GM10266 (cell line): Measurements from ENCODE around the gene ABLIM3.

Experiments
- DNase-seq: peaks from one replicate; pipeline ENCODE4 v3.0.0; 2012; ENCODE audit errors: extremely low spot score
- TF ChIP-seq, protein P1 (sequence below): IDR thresholded peaks from 2 replicates; pipeline ENCODE4 v1.5.1; 2012; ENCODE audit warnings: mild to moderate bottlenecking, low read depth; ENCODE audit not compliant: control insufficient read depth, insufficient read depth; ENCODE audit errors: missing control alignments

ABLIM3 gene

DNA sequence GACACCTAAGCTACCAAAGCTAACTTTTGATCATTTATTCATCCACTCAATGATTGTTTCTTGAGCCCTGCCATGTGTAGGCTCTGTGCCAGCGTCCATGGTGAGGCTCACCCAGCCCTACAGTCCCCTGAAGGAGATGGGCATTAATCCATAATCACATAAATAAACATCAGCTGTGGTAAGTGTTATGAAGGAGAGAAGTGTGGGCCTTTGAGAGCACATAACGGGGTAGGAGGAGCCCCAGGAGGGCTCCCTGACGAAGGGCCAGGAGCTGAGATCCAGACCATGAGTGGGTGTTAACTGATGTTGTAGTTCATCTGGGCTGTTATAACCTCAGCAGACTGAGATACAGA lies 76.5 kb downstream of the ABLIM3 start:
- no peak for DNase-seq
- TF ChIP-seq, protein P1, sequence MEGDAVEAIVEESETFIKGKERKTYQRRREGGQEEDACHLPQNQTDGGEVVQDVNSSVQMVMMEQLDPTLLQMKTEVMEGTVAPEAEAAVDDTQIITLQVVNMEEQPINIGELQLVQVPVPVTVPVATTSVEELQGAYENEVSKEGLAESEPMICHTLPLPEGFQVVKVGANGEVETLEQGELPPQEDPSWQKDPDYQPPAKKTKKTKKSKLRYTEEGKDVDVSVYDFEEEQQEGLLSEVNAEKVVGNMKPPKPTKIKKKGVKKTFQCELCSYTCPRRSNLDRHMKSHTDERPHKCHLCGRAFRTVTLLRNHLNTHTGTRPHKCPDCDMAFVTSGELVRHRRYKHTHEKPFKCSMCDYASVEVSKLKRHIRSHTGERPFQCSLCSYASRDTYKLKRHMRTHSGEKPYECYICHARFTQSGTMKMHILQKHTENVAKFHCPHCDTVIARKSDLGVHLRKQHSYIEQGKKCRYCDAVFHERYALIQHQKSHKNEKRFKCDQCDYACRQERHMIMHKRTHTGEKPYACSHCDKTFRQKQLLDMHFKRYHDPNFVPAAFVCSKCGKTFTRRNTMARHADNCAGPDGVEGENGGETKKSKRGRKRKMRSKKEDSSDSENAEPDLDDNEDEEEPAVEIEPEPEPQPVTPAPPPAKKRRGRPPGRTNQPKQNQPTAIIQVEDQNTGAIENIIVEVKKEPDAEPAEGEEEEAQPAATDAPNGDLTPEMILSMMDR: no peak

DNA sequence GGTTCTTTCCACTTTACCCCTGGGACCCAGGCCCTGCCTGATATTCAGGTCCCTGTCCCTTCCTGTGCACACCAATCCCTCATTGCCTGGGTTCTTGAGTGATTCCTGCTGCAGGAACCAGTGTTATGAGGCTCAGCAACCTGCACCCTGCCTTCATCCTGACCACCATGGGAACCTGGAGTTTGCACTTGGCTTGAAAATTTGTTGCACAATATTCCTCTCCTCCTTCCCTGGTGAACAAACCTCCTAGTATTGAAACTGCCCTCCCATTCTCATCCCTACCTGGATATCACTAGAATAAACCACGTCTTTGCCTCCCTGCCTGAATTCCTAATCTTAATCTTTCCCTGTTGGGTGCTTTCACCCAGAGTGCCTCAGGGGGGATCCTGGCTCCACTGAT lies 78.3 kb downstream of the ABLIM3 start:
- TF ChIP-seq, protein P1: no peak
- DNase-seq: no peak

DNA sequence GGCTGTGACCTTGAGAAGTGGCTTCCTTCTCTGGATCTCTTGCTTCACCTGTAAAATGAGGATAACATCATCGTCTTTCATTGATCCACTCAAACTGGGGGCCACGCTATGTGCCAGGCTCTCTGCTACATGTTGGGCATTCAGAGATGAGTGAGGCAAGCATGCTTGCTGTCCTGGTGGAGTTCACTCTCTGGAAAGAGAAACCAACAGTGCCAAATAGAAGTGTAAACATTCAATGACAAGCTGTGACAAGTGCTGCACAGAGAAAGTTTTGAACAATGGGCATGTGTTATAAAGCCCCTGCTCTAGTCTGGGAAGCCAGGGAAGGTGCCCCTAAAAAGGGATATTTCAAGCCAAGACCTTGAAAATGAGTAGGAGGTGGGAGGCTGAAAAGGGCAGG lies 79.5 kb downstream of the ABLIM3 start:
- DNase-seq: no peak

DNA sequence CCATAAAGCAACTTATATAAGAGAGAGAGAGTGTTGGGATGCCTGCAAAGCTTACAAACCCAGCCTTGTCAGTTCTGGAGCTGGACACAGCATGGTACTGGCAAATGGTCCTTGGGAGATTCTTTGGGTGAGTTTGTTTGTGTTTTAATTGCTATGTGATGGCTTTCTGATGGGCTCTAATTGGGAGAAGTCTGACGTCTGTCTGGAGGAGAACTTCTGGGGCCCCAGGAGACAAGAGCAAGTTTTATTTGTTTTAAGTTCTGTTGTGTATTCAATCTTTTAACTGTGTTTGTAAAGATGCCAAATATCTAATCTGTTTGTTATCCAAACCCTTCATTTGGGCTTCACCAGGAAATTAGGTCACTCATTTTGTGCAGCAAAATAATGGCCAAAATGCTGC lies 80.0 kb downstream of the ABLIM3 start:
- no peak for DNase-seq
- TF ChIP-seq, protein P1: no peak

More for the DNA sequence above, 79.5 kb downstream of the ABLIM3 start:
- TF ChIP-seq, protein P1: no peak

DNA sequence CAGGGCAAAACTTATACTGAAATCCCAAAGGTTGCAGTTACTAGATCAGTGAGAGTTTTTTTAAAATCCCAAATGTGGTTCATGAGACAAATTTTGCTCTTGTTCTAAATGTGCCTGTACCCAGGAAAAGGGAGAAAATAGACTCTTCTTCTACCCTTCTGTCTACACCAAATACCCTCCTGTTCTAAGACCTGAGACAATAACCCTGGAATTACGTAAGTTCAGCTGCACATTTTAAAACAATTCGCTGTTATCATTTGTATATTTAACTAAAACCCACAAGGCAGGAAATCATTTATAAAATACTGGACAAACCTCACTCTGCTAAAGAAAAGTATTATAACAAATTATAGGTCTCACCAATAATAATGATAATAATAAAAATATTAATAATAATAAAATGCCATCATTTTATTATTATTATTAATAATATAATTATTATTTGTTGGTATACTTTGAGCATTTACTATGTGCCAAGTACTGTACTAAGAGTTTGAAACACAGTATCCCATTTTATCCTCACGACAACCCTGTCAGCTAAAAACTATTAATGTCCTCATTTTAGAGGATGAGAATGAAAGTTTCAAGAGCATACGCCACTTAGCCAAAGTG lies 80.5 kb downstream of the ABLIM3 start:
- no peak for DNase-seq
- TF ChIP-seq, protein P1: no peak

DNA sequence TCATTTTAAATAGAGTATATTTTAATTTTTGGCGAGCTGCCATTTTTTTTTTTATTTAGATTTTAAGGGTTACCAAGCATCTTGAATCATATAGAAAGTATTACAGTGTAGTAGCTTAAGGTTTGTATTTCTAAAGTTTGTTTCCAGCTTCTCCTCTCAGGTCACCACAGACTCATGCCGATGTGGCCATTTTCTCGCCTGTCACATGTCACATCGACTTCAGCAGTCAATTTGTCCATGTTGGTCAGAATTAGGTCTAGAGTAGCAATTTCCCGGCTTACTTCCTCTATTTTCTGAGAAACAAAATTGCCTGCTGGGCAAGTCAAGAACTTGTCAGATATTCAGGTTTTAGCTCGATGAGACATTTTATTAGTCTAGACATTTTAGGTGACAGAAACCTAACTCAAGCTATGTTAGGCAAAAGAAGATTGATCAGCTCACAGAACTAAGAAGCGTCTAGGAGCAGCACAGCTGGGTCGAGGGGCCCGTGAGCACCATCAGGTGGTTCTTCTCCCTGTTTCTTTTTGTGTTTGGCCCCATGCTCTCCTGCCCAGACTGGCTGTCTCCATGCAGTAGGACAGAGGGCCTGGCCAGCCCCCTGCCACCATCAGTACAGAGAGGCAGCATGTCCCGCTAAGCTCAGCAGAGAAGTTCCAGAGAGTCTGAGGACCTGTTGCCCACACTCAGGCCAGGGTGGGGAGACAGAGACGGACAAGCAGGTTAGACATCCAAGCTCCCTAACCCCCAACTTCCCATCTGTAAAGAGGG lies 82.0 kb downstream of the ABLIM3 start:
- no peak for DNase-seq
- TF ChIP-seq, protein P1: no peak

DNA sequence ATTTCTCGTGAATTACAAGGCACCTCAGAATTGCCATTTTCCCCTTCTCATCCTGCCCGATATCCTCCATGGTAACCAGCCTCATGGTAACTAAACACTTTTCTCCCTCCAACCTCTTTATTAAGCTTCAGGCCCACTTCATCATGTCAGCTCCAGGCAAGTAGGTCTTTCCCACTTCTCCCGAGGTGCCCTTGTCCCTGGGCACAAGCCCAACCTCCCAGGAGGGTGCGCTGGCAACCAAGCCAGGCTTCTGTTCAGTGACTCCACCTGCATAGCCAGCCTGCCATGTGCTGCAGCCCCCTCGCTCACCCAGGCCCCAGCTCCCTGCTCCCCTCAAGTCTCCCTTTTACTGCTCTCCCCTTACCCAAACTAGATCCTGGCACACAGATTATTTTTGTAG lies 83.0 kb downstream of the ABLIM3 start:
- DNase-seq: no peak
- TF ChIP-seq, protein P1: no peak
